Mononuclear cell (primary cell): ENCODE results near the gene TUBA3D. TPM values are rescaled to one million over a fixed set of nuclear protein-coding genes. Genes with fewer than 3 reads are reported as not detected.

Experiments used
- total RNA-seq: library from RNA; depleted of rRNA; stranded (reverse); fragments of >200 nt; gene quantifications from one replicate; pipeline ENCODE4 v1.2.3, GENCODE V29; 2012

Gene TUBA3D
- total RNA-seq, 1 donor = not detected

Other genes with a start within 250 kb of the TUBA3D start
- gene RAB6D, start 112.0 kb upstream of the TUBA3D start, total RNA-seq = not detected
- gene MZT2A, start 16.3 kb downstream of the TUBA3D start, total RNA-seq = 59.3 TPM
- 0.84 TPM for gene CCDC74A, start 51.8 kb downstream of the TUBA3D start, total RNA-seq